Dermis blood vessel endothelial cell (primary cell): ENCODE data around the gene SF3B6. TPM values are rescaled to one million over a fixed set of nuclear protein-coding genes. Genes with fewer than 3 reads are reported as not detected.

Source experiments
- DNase-seq: peaks from one replicate; pipeline ENCODE4 v3.0.0; 2010
- total RNA-seq: library from RNA; depleted of rRNA; stranded (reverse); fragments of >200 nt; gene quantifications from 2 replicates; pipeline ENCODE4 v1.2.3, GENCODE V29; 2014

SF3B6 gene
- total RNA-seq, 1 donor from 2014 or later: 113 TPM

- no peak for DNase-seq
Observed at GRCh38 chr2:24088821-24089359, 12.8 kb upstream of the SF3B6 start.

DNA sequence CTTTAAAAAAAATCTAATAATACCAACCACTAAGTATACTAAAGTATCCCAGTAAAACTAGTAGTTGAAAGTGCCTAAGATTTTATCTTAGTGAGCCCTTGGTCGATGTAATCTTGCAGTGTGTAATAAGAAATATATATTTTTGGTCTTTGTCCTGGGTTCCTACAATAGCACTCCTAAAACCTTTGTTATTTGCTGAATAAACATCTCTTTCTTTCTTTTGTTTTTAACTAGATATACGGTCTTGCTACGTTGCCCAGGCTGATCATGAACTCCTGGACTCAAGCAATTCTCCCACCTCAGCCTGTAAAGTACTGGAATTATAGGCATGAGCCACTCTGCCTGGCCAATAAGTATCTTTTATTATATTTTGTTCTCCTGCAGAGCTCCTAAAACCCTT lies 10.9 kb upstream of the SF3B6 start:
- DNase-seq: no peak

DNA sequence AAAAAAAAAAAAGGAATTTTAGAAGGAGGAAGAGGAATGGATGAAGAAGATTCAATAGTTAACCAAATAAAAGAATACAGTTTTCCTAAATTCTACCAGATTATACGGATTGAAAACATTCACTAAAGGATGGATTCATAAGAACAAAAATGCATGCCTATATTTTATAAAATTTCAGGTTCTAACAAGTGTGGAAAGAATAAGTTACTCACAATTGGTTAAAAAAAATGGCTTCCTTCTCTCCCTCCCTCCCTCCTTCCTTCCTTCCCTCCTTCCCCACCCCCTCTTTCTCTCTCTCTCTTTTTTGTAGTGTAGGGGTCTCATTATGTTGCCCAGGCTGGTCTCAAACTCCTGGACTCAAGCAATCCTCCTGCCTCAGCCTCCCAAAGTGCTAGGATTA lies 10.1 kb upstream of the SF3B6 start:
- no peak for DNase-seq

- no peak for DNase-seq
Observed at GRCh38 chr2:24085200-24085489, 9.0 kb upstream of the SF3B6 start.

- DNase-seq: peak; percentile 96
Observed at GRCh38 chr2:24084386-24085199, 8.5 kb upstream of the SF3B6 start, which contains the start of gene TP53I3. Gene TP53I3, minus strand, starts transcription at chr2:24084834. Its CDS starts 508 bp downstream, at chr2:24084326.

DNA sequence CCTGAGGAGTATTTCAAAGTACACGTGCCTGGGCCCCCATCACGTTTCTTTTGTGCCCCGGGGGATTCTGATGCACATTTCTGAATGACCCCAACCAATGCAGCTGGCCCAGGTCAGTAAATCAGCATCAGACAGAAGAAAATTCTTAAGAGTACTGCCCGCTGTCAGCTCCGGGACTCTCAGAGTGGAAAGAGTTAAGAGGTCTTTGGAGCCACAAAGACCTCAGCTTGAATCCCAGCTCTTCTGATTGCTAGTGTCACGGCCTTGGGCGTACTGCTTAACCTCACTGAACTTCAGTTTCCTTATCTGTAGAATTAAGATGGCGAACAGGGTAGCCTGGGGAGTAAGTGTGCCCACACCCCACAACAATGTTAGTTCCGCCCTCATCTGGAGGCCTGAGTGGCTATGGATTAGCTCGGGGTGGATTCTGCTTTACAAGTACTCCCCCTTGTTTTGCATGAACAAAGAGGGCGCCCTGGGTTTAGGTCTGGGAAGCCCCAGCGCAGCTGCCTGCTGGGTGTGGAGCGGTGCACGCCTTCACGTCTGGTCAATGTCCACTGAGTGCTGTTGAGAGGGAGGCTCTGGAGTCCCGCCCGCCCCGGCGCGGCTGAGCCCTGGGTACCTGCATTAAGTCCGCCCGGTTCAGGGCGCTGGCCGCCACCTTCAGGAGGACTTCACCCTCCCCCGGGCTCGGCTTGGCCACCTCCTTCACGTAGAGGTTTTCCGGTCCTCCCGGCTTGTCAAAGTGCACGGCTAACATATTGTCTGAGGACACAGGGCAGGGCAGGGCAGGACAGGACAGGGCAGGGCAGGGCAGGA lies 7.7 kb upstream of the SF3B6 start:
- DNase-seq: peak; percentile 87

- DNase-seq: no peak
Observed at GRCh38 chr2:24082787-24083566, 6.9 kb upstream of the SF3B6 start.

DNA sequence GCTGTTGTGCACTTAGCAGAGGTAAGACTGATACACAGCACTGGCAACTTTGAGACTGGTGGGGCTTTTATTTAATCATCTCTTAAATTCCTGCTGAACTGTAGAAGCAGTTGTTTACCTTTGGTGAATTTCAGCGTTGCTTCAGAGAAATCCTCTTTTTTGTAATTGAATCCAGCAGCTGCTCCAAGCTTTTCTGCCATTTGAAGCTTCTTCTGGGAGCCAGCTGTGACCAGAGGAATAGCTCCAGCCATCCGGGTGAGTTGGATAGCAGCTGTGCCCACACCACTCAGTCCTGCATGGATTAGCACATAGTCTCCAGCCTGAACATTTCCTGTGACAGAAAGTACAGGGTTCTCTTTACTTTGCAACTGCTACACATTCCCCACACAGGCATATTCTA lies 4.6 kb upstream of the SF3B6 start:
- DNase-seq: no peak

GRCh38 chr2:24077879-24078278 lies 1.8 kb upstream of the SF3B6 start:
- DNase-seq: no peak

DNA sequence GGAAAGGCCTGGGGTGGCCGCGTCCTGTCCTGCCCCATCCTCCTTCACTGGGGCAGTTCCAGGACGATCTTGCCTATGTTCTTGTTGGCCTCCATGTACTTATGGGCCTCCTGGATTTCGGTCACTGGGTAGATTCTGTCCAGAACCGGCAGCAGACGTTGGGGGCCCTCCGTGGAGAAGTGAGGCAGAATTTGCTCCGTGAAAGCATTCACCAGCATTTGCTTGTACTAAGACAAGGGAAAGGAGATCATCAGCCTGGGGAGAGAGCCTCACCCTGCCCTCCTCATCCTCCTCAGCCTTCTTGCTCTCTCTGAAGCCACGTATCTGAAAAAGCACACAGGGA lies 1.4 kb upstream of the SF3B6 start:
- DNase-seq: no peak

GRCh38 chr2:24076849-24077534 lies 866 bp upstream of the SF3B6 start:
- DNase-seq: peak; percentile 28

DNA sequence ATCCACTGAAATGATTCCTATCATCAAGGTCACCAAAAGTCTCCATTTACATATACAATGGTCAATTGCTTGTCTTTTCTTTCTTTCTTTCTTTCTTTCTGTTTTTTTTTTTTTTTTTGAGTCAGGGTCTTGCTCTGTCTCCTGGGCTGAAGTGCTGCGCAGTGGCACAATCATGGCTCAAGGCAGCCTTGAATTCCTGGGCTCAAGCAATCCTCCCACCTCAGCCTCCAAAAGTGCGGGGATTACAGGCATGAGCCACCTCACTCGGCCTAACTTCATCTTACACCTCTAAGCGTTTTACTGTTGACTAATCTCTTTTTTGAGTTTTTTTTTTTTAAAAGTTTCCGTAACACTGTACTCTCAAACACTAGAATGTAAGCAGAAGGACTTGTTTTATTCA lies 867 bp downstream of the SF3B6 start:
- no peak for DNase-seq

GRCh38 chr2:24073816-24074215 lies 2.3 kb downstream of the SF3B6 start:
- no peak for DNase-seq

- DNase-seq: no peak
Observed at GRCh38 chr2:24072259-24072658, 3.9 kb downstream of the SF3B6 start.

- no peak for DNase-seq
Observed at GRCh38 chr2:24065341-24065740, 10.8 kb downstream of the SF3B6 start.

DNA sequence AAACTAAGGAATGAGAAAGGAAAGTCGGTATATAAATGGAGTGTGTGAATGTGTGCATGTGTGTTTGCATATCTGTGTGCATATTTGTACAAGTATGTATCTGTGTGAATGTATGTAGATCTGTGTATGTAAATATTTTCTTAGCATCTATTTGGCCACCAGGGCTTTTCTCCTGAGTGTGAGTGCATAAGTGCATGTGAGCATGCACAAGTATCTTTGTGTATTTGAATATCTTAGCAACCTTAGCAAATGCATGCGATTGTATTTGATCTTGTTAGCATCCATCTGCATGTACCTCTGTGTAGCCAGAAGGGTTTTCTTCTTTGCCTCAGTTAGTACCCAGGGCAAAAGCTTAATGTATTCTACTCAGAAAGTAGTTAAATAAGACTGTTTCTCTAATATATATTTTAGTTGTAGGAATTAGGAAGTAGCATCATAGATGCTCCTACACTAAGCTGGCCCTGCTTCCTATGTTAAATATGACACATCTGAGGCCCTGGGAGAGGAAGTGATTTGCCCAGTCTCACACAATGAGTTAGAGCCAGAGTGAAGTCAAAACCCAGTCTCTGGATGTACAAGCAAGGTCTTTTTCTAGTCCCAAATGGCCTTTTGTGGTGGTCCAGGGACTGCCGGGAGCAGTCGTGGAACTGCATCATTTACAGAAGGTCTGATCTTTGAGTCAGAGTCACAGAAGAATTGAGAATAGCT lies 17.4 kb downstream of the SF3B6 start:
- DNase-seq: peak; percentile 44

DNA sequence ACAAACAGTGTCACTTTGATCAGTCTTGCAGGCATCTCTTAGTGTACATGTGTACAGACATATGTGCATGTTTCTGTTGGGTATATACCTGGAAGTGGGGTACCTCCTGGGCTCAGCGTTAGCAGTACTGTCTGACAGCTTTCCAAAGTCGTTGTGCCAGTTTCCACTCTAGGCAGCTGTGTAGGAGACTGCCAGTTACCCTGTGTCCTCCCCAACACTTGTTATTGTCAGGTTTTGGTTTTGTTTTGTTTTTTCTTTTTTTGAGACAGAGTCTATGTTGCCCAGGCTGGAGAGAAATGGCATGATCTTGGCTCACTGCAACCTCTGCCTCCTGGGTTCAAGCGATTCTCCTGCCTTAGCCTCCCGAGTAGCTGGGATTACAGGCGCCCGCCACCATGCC lies 20.4 kb downstream of the SF3B6 start:
- no peak for DNase-seq

DNA sequence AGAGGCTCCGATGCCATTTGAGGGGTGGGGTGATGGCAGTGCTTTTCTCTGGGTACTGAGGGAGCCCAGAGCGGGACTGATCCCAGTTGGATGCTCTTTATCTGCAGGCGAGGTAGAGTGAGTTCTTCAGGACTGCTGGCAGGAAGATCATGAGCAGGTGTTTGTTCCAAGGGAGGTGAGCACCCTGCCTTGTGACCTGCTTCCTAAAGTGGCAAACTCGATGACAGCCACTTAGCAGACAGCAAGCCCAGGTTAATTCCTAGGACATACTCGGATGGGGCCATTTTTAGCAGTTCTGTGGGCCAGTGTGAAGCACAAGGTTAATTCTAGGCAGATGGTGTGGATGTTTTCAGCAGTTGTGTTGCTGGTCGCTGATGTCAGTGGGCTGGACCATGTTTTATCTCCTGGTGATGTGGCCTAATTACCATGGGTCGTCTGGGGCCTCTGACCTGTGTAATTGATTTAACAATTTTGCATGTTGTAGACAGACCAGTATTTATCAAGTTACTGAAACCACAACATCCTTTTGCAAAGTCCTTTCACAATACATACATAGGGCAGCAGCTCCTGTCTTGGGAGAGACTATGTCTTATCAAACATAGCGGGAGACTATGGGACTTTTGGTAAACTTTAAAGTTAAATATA lies 21.6 kb downstream of the SF3B6 start:
- DNase-seq: no peak

DNA sequence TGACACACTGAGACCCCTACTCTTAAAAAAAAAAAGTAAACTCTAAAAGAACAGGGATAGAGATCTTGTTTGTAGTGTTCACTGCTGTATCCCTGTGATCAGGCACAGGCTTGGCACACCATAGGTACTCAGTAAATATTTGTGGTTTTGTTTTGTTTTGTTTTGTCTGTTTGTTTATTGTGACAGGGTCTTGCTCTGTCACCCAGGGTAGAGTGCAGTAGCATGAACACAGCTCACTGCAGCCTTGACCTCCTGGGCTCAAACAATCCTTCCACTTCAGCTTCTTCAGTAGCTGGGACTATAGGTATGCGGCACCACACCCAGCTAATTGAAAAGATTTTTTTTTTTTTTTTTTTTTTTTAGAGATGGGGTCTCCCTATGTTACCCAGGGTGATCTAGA lies 23.2 kb downstream of the SF3B6 start:
- DNase-seq: no peak

DNA sequence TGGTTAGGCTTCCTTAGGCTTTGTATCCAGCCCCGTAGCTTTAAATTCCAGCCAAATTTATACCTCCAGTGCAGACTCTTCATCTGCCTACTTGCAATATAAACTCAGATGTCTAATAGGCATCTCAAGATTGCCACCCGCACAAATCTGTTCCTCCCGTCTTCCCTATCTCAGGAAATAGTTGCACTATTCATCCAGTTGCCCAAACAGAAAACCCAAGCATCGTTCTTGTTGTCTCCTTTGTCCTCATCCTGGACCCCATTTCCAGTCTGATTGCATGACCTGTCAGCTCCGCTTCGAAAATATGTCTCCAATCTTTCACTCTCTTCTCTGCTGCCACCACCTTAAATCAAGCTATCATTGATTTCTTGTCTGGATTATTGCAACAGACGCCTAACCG lies 24.3 kb downstream of the SF3B6 start:
- no peak for DNase-seq
